Skeletal muscle tissue (tissue), 4 donors: ENCODE data around the gene FKTN. TPM values are rescaled to one million over a fixed set of nuclear protein-coding genes. Genes with fewer than 3 reads are reported as not detected.
"Not testable (repeated sequence)": the region's sequence is repeated elsewhere in the genome, so short reads cannot be mapped to it uniquely, and the experiment has no call there.

Experiments
- H3K27ac ChIP-seq: one replicate; pipeline ENCODE4 v1.7.0; 2013; ENCODE audit warnings: mild to moderate bottlenecking, low read depth, low read length, inconsistent platforms
- H3K27me3 ChIP-seq, 3 donors: one replicate each; pipeline ENCODE4 v1.7.0; 2013; ENCODE audit warnings: low read length in 3 of 3; ENCODE audit not compliant: control insufficient read depth in 3 of 3, insufficient read depth in 3 of 3
- H3K36me3 ChIP-seq, 3 donors: one replicate each; pipeline ENCODE4 v1.7.0; 2013; ENCODE audit warnings: low read length in 3 of 3; ENCODE audit not compliant: control insufficient read depth in 3 of 3, insufficient read depth in 3 of 3
- H3K4me1 ChIP-seq, 3 donors: one replicate each; pipeline ENCODE4 v1.7.0; 2013; ENCODE audit warnings: low read length in 3 of 3, mild to moderate bottlenecking in 3 of 3; ENCODE audit not compliant: control insufficient read depth in 3 of 3, insufficient read depth in 3 of 3
- H3K4me3 ChIP-seq, 3 donors: one replicate each; pipeline ENCODE4 v1.7.0; 2013; ENCODE audit warnings: low read length in 3 of 3
- H3K9ac ChIP-seq, 3 donors: one replicate each; pipeline ENCODE4 v1.7.0; 2013; ENCODE audit warnings: low read length in 3 of 3, mild to moderate bottlenecking in 3 of 3, moderate library complexity in 2 of 3, low read depth in 1 of 3
- H3K9me3 ChIP-seq, 3 donors: one replicate each; pipeline ENCODE4 v1.7.0; 2013; ENCODE audit warnings: low read length in 3 of 3; ENCODE audit not compliant: control insufficient read depth in 3 of 3
- total RNA-seq: library from RNA; depleted of rRNA; stranded (reverse); fragments of >200 nt; gene quantifications from one replicate; pipeline ENCODE4 v1.2.3, GENCODE V29; 2014
- donor health status: Osteomylitis.

The FKTN gene
- total RNA-seq, result 13.0 TPM

GRCh38 chr9:105557804-105558610 is at the start of gene FKTN:
Gene FKTN, plus strand, starts transcription at chr9:105558131. Its CDS starts 16,902 bp downstream, at chr9:105575033.
- peak within 1 kb of the TSS; percentile 68 for H3K27ac ChIP-seq
- peak within 1 kb of the TSS; percentile 75 to 89 (median 85) for H3K9ac ChIP-seq
- no peaks in the 10 kb centered on the region for H3K36me3 ChIP-seq
- H3K27me3 ChIP-seq, result no peaks in the 10 kb centered on the region
- peak within 1 kb of the TSS; percentile 95 to 98 (median 96) for H3K4me3 ChIP-seq
- peaks cover 3 to 11% (median 7%) of the 10 kb centered on the region in 3 donors for H3K4me1 ChIP-seq
- H3K9me3 ChIP-seq, result no peaks in the 10 kb centered on the region

GRCh38 chr9:105508530-105508929 is 49.4 kb upstream of the FKTN start:
- no peaks in the 10 kb centered on the region for H3K4me1 ChIP-seq
- no peaks in the 10 kb centered on the region for H3K27me3 ChIP-seq
- no peaks in the 10 kb centered on the region for H3K9me3 ChIP-seq
- H3K9ac ChIP-seq, result no peak overlapping the region
- H3K27ac ChIP-seq, result no peak overlapping the region
- no peak overlapping the region for H3K4me3 ChIP-seq
- H3K36me3 ChIP-seq, result peaks cover 0 to 6% (median 0%) of the 10 kb centered on the region in 3 donors

- no peaks in the 10 kb centered on the region for H3K27me3 ChIP-seq
- H3K36me3 ChIP-seq, result peaks cover 4 to 11% (median 7%) of the 10 kb centered on the region in 3 donors
- no peaks in the 10 kb centered on the region for H3K4me1 ChIP-seq
- H3K4me3 ChIP-seq, result no peak overlapping the region
- H3K9me3 ChIP-seq, result no peaks in the 10 kb centered on the region
- H3K27ac ChIP-seq, result no peak overlapping the region
- H3K9ac ChIP-seq, result no peak overlapping the region
Observed at GRCh38 chr9:105510024-105510423, 47.9 kb upstream of the FKTN start.

GRCh38 chr9:105511446-105511845 is 46.5 kb upstream of the FKTN start:
- H3K36me3 ChIP-seq, result peaks cover 5 to 17% (median 15%) of the 10 kb centered on the region in 3 donors
- H3K27me3 ChIP-seq, result no peaks in the 10 kb centered on the region
- no peak overlapping the region for H3K27ac ChIP-seq

GRCh38 chr9:105515811-105516413 is 42.0 kb upstream of the FKTN start:
- Histone ChIP-seq H3K27ac (no peak overlapping the region), H3K27me3 (no peaks in the 10 kb centered on the region), H3K4me1 (no peaks in the 10 kb centered on the region), H3K9ac (no peak overlapping the region), H3K9me3 (no peaks in the 10 kb centered on the region), H3K36me3 (peaks cover 5 to 17% (median 17%) of the 10 kb centered on the region in 3 donors), H3K4me3 (no peak overlapping the region)

More at GRCh38 chr9:105511446-105511845, 46.5 kb upstream of the FKTN start:
- H3K4me1 ChIP-seq, result no peaks in the 10 kb centered on the region
- no peaks in the 10 kb centered on the region for H3K9me3 ChIP-seq
- H3K4me3 ChIP-seq, result no peak overlapping the region
- no peak overlapping the region for H3K9ac ChIP-seq

- not testable (repeated sequence) for H3K4me1 ChIP-seq, H3K9me3 ChIP-seq, H3K27me3 ChIP-seq, H3K4me3 ChIP-seq, H3K9ac ChIP-seq, H3K27ac ChIP-seq
- peaks cover 3 to 11% (median 8%) of the 10 kb centered on the region in 3 donors for H3K36me3 ChIP-seq
Observed at GRCh38 chr9:105519710-105520369, 38.1 kb upstream of the FKTN start.

- H3K9ac ChIP-seq, H3K4me3 ChIP-seq: not testable (repeated sequence)
Observed at GRCh38 chr9:105520992-105521391, 36.9 kb upstream of the FKTN start.

GRCh38 chr9:105522618-105523385 is 35.1 kb upstream of the FKTN start:
- not testable (repeated sequence) for H3K4me1 ChIP-seq, H3K9ac ChIP-seq, H3K27me3 ChIP-seq, H3K9me3 ChIP-seq, H3K27ac ChIP-seq, H3K4me3 ChIP-seq, H3K36me3 ChIP-seq

More at GRCh38 chr9:105520992-105521391, 36.9 kb upstream of the FKTN start:
- H3K9me3 ChIP-seq, H3K27me3 ChIP-seq, H3K4me1 ChIP-seq, H3K36me3 ChIP-seq, H3K27ac ChIP-seq: not testable (repeated sequence)

GRCh38 chr9:105531530-105531929 is 26.4 kb upstream of the FKTN start:
- no peaks in the 10 kb centered on the region for H3K4me1 ChIP-seq

More at GRCh38 chr9:105531530-105531929, 26.4 kb upstream of the FKTN start:
- H3K9ac ChIP-seq, result no peak overlapping the region
- no peak overlapping the region for H3K27ac ChIP-seq
- H3K36me3 ChIP-seq, result peaks cover 0 to 3% (median 0%) of the 10 kb centered on the region in 3 donors
- no peak overlapping the region for H3K4me3 ChIP-seq
- no peaks in the 10 kb centered on the region for H3K9me3 ChIP-seq
- no peaks in the 10 kb centered on the region for H3K27me3 ChIP-seq
